NCI-H2196 treated with DMSO at 0.1 percent for 48 hours (cell line): Measurements from ENCODE around the gene HIC2.
"Not testable (repeated sequence)": the region's sequence is repeated elsewhere in the genome, so short reads cannot be mapped to it uniquely, and the experiment has no call there.

Experiments used
- DNase-seq: peaks from one replicate; lab custom pipeline; 2025; ENCODE audit not compliant: unreplicated experiment; lab: John Stamatoyannopoulos, UW

The HIC2 gene, protein sequence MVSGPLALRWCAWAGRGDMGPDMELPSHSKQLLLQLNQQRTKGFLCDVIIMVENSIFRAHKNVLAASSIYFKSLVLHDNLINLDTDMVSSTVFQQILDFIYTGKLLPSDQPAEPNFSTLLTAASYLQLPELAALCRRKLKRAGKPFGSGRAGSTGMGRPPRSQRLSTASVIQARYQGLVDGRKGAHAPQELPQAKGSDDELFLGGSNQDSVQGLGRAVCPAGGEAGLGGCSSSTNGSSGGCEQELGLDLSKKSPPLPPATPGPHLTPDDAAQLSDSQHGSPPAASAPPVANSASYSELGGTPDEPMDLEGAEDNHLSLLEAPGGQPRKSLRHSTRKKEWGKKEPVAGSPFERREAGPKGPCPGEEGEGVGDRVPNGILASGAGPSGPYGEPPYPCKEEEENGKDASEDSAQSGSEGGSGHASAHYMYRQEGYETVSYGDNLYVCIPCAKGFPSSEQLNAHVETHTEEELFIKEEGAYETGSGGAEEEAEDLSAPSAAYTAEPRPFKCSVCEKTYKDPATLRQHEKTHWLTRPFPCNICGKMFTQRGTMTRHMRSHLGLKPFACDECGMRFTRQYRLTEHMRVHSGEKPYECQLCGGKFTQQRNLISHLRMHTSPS

DNA sequence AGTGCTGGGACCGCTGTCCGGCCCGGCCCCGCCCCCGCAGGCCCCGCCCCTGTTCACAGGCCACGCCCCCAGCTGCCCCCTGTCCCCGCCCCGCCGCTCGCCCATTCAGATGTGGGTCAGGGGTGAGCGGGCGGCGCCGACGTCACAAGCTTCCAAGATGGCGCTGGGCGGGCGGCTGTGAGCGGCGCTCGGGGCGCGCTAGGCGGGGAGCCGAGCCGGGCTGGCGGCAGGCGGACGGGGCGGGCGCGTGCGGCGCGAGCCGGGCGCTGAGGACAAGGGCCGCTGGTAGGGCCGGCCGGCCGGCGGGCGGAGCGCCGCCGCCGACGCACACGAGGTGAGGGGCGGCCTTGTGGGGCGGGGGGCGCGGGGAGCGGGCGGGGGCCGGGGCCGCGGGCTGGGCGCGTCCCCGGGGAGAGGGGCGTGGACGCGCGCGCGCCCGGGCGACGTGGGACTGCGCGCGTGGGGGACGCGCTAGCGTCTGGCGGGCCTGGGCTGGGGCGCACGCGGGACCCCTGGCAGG is at the start of gene HIC2:
TSS of gene HIC2 (plus strand) at position 145 of the 520 bp plus-strand sequence. CDS start 25,461 bp downstream, outside the sequence.
- DNase-seq = not testable (repeated sequence)

DNA sequence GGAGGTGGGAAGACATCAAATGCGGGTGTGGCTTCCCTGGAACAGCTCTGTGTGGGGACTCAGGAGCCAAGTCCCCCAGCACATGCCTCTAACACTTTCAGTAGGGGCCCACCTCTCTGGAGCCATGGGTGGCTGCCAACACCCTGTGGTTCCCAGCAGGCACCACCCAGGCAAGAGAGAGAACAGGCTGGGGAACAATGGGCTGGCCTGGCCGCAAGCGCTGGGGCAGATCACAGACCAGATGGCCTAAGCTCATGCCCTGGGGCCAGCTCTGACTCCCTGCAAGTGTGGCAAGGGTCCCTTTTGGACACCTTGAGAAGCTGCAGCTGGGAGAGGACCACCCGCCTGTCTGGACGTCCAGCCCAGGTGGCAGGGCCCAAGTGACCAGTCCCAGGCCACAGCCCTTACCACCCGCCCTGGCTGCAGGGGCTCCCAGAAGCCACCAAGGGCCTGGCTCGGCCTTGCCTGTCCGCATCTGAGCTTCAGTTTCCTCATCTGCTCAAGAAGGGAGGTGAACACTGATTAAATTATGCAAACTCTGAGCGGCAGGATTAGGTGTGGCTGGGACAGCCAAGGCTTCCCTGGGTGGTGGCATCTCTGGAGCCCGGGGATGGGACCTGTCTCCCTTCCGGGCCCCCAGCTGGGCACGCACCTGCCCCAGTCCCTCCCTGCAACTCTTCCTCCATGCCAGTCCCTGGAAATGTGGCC is 48.4 kb upstream of the HIC2 start:
- not testable (repeated sequence) for DNase-seq

DNA sequence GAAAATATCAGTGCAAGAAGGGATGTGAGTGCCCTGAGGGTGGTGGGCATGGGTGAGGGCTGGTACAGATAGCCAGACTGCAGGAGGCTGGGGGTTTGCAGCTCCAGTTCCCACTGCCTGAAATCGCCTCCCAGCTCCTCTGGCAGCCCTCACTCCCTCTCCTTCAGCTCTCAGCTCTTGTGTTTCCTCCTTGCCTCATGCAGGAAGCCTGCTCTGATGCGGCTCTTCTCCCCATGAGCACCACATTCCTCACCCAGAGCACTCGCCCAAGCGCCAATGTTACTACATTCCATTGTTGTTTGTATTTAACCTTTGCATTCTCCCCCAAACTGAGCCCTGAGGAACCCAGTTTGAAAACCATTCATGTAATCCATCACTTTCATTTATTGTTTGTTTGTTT is 41.3 kb upstream of the HIC2 start:
- not testable (repeated sequence) for DNase-seq

DNA sequence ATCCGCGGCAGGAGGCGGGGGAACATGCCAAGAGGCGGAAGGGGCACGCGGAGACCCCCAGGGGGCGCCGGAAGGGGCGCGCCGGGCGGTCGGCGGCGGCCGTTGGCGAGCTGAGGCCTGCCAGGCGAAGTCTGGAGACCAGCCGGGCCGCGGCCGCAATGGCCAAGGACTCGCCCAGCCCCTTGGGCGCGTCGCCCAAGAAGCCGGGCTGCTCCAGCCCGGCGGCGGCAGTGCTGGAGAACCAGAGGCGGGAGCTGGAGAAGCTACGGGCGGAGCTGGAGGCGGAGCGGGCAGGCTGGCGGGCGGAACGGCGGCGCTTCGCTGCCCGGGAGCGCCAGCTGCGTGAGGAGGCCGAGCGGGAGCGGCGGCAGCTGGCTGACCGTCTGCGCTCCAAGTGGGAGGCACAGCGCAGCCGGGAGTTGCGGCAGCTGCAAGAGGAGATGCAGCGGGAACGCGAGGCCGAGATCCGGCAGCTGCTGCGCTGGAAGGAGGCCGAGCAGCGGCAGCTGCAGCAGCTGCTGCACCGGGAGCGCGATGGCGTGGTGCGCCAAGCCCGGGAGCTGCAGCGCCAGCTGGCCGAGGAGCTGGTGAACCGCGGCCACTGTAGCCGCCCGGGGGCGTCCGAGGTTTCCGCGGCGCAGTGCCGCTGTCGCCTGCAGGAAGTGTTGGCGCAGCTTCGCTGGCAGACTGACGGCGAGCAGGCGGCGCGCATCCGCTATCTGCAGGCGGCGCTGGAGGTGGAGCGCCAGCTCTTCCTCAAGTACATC is 33.3 kb upstream of the HIC2 start, which contains the start of gene RIMBP3B:
TSS of gene RIMBP3B (plus strand) at position 51 of the 767 bp plus-strand sequence. CDS start at position 159, 108 bp downstream.
- not testable (repeated sequence) for DNase-seq

DNA sequence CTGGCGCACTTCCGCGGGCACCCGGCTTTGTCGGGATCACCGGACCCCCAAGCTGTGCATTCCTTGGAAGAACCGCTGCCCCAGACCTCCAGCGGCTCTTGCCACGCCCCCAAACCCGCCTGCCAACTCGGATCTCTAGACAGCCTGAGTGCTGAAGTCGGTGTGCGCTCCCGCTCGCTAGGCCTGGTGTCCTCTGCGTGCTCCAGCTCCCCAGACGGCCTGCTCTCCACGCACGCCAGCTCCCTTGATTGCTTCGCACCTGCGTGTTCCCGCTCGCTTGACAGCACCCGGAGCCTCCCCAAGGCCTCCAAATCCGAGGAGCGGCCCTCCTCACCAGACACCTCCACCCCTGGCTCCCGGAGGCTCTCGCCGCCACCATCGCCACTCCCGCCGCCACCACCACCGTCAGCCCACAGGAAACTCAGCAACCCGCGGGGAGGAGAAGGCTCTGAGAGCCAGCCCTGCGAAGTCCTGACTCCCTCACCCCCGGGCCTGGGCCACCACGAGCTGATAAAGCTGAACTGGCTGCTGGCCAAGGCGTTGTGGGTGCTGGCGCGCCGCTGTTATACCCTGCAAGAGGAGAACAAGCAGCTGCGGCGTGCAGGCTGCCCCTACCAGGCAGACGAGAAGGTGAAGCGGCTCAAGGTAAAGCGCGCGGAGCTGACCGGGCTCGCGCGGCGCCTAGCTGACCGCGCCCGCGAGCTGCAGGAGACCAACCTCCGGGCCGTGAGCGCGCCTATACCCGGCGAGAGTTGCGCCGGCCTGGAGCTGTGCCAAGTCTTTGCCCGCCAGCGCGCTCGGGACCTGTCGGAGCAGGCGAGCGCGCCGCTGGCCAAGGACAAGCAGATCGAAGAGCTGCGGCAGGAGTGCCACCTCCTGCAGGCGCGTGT is 32.5 kb upstream of the HIC2 start:
- not testable (repeated sequence) for DNase-seq

DNA sequence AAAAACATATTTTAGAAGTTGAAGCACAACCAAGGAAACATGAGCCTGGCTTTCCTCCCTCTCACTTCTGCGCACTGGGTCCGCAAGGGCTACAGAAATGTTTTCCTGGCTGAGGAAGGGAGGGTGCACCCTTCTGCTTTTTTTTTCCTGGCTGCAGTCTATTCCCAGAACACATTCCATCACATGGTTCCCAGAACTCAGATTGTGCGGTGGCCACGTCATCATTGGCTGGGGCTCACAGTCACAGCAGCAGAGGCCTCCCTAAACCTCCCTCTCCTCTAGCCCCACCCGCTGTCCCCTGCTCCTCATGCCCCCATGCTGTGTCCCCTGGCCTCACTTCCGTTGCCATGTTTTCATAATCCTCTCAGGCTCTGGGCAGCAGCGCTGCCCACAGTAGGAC is 27.7 kb upstream of the HIC2 start:
- not testable (repeated sequence) for DNase-seq

DNA sequence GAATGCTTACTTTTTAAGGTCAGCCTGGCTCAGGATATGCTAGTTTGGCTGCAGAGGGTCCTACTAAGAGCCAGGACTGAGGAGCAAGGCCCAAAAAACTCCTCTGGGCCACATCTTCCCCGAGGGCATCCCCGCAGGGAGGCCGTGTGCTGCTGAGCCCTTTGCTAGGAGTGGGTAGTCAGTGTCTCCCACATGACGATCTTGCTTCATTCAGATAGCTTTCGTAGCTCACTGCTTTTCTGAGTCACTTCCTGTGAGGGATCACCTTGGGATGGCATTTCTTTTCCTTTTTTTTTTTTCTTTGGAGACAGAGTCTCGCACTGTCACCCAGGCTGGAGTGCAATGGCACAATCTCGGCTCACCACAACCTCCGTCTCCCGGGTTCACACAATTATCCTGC is 27.2 kb upstream of the HIC2 start:
- DNase-seq = not testable (repeated sequence)

DNA sequence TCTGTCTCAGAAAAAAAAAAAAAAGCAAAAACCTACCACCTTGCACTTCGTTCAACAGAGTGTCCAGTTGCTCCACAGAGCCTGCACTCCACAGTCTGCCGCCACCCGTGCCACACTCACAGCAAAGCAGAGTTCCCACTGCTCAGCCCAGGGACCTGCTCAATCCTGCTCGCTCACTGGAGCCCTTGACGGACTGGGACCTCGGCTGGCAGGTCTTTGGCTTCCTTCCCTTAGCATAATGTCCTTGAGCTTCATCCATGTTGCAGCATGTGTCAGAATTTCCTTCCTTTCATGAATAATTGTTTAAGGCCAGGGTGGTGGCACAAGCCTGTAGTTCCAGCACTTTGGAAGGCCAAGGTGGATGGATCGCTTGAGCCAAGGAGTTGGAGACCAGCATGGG is 22.6 kb upstream of the HIC2 start:
- DNase-seq = not testable (repeated sequence)

DNA sequence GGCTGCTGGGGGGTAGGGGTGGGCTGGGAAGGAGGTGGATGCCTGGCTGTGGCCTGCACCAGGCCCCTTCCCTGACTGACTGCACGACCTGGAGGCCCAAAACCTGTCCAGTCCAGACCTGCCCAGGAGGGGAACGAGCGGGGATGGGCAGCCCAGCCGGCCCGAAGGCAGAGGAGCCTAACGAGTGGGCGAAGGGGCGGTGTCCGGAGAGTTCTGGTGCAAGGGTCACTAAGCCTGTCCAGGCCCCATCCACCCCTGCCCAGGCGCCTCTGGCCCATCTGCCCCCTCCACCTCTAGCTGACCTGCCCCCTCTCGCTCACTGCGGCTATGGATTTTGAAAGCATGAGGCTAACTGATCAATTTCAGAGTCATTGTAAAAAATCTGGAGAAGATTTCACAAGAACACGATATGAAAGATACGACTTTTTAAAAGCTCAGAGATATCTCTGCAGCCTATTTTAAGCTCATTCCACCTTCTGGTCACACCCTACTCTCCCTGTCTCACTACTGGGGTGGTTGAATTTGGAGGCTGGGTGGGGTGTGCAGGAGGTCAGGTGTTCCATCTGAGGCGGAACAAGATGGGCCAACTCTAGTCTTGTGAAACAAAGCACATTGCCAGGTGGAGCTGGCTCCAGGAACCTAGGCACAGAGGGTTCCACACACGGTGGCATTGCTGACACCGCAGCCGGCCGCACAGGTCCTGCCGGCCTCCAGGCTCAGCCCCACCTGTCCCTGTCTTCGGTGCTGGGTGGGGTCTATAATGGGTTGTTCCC is 15.8 kb upstream of the HIC2 start:
- not testable (repeated sequence) for DNase-seq

DNA sequence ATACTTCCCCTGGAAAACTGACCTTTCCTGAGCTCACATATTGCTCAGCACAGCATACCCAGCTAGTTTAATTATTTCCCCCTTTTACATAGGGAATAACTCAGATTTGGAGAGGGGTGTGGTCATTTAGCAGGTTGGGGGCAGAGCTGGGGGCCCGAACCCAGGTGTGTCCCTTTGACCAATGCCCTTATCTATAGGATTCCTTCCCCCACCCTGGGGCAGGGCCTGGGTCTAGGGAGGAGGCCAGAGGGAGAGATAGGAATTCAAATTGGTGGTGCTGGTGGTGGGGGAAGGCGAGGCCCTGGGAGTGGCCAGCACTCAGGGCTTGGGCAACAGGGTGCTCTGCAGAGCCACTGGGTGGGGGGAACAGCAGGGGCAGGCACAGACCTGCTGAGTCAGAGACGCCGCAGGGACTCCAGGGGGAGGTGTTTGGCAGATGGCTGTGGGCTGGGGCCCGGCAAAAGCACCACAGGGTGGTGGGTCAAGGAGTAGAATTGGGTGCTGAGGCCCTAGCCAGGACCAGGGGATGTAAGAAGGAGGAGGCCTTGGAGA is 14.3 kb upstream of the HIC2 start:
- not testable (repeated sequence) for DNase-seq

DNA sequence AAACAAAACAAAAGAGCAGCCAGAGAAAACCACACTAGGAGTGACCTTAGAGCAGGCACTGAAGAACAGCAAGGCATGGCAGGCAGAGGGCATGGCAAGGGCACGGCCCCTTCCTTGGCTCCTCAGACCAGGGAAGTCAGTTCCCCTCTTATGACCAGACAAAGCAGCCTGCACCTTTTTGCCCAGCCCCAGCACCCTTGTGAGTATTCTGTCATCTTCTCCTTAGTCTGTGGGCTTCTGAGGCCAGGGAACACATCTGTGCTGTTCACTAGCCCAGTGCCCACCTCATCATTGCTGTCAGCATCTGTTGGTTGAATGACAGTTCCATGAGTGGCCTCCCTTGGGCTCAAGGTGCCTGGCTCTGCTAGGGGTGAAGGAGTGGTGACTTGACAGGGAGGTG is 10.0 kb upstream of the HIC2 start:
- DNase-seq = not testable (repeated sequence)

DNA sequence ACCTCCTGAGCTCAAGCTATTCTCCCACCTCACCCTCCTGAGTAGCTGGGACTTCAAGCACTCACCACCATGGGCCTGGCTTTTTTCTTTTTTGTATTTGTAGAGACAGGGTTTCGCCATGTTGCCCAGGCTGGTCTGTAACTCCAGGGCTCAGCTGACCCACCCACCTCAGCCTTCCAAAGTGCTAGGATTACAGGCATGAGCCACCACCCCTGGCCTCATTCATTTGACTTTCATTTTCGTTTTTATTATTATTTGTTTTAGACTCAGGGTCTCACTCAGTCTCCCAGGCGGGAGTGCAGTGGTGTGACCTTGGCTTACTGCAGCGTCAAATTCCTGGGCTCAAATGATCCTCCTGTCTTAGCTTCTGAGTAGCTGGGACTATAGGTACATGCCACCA is 9.4 kb upstream of the HIC2 start:
- not testable (repeated sequence) for DNase-seq

DNA sequence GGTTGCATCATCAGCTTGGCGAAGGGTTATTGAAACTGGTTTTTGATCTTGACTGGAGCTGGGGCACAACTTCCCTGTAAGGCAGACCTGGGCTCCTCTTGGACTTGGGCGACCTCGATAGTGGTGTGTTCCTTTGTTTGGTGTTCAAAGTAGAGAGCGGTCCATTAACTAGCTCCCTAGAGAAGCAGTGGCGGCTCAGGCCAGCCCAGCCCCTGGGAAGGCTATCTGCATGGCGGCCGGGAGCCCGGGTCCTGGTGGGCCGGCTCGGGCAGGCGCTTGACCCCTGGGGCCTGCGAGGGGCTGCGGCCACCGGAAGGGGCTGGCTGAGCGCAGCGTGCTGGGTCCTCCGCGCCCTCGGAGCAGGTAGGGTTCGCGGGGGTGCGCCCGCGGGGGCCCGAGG is 796 bp upstream of the HIC2 start:
- DNase-seq = not testable (repeated sequence)

DNA sequence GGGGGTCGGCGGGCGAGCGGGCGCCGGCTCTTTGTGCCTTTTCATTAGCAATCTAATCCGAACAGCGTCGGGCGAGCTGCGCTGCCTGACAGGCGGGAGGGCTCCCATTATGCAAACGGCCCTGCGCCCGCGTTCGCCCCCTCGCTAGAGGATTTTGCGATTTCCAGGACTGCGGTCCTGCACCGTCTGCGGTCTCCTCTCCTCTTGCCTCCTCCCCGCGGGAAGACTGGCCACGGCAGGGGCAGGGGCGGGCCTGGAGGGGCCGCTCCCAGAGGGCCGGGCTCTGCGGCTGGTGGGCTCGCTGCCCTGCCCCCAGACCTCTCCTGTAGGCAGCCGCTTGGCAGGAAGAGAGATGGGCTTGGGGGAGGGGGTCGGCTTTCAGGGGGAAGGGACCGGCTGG is 682 bp downstream of the HIC2 start:
- not testable (repeated sequence) for DNase-seq

DNA sequence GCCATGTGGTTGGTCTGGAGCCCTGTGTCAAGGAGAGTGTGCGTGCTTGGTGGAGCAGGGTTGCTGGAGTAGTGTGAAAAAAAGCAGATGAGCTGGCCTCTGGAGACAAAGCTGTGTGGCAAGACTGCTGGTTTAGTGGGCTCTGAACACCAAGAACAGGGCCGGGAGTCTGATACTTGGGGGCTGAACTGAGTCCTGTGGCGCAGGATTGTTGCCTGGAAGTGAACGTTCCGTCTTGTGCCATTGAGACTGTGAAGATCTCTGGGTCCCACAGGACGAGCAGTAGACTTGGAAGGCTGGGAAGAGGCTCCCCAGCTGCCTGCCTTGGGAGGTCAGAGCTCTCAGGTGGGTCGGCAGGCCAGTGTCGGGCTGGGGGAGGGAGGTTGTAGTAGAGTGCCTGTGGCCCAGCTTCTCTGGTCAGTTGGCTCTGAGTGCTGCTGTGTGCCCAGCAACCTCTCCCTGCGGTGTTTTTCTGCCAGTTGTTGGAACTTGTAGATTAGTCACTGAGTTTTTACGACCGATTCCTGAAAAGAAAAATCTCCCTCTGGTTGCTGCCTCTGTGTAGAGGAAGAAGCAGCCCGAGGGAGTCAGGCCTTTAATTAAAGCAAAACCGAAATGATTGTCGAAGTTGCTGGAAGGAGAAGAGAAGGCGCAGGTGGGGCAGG is 1.9 kb downstream of the HIC2 start:
- not testable (repeated sequence) for DNase-seq

DNA sequence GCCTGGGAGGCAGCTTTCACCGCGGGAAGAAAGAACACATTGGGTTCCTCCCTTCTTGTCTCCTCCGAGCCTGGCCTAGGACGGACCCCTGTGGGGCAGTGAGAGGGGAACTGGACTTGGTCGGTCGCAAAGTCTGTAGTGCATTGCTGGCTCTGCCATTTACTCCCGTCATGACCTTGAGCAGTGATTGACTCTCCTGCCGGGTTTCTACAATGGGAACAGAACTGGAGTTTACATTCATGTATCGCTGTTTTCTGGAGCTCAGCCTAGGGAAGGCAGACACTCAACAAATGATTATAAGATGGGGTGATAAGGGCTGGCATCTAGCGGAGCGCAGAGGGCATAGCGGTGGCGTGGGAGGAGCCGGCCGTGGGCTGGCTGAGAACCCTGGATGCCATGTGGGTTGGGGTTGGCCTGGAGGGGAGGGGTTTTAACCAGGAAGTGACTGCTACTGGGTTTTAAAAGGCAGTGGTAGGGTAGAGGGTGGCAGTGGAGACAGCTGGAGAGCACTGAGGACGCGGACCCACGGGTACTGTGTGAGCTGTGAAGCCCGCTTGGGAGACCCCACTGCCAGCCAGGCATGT is 3.1 kb downstream of the HIC2 start:
- DNase-seq = not testable (repeated sequence)

DNA sequence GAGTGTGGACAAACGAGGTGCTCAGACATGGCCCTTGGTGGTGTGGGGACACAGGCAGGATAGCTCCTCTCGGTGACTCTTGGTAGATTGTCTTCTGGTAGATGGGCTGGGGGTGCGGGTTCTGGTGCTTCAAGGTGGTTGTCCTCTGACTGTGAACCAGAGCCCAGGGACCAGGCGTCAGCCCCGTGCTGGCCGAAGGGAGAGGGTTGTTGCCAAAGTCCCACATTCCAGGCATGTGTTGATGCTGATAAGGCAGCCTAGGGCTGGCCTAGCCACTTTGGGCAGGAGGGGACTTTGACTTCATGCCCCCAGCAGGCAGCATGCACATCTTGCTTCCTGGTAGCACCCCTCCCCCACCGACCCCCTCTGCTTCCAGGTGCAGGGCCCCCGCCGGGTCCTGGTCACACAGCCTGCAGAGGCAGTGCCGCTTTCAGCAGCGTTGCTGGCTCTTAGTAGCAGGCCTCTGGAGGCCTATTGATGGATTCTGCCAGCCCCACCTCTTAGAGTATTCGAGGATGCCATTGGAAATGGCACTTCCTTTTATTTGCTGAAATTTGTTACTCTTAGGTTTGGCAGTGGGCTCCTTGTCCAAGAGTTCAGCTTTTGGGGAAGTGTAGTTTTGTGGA is 7.0 kb downstream of the HIC2 start:
- DNase-seq = not testable (repeated sequence)
